HFFc6 (cell line): Measurements from ENCODE around the gene TYROBP. TPM values are rescaled to one million over a fixed set of nuclear protein-coding genes. Genes with fewer than 3 reads are reported as not detected.

Experiments
- DNase-seq: peaks from one replicate; pipeline ENCODE4 v3.0.0-alpha.2; 2018
- H3K27ac Mint-ChIP-seq: 2 replicates; pipeline ENCODE4 v1.8.0; 2020; ENCODE audit warnings: mild to moderate bottlenecking, mixed read lengths
- H3K27me3 Mint-ChIP-seq: 2 replicates; pipeline ENCODE4 v1.8.0; 2021; ENCODE audit warnings: mild to moderate bottlenecking, moderate library complexity, mixed read lengths; ENCODE audit not compliant: insufficient read depth
- H3K36me3 Mint-ChIP-seq: 2 replicates; pipeline ENCODE4 v1.8.0; 2021; ENCODE audit warnings: low read depth, mixed read lengths
- H3K4me1 Mint-ChIP-seq: 2 replicates; pipeline ENCODE4 v1.8.0; 2020; ENCODE audit warnings: low read depth, mixed read lengths
- H3K4me3 Mint-ChIP-seq: 2 replicates; pipeline ENCODE4 v1.8.0; 2020; ENCODE audit warnings: mild to moderate bottlenecking, moderate library complexity, mixed read lengths
- H3K9me3 Mint-ChIP-seq: 2 replicates; pipeline ENCODE4 v1.8.0; 2020; ENCODE audit warnings: mild to moderate bottlenecking, mixed read lengths
- CTCF ChIP-seq: fragments of 200-600 bp; sonication (generic); IDR thresholded peaks from 2 replicates; pipeline ENCODE4 v1.5.0; 2021; ENCODE audit warnings: antibody characterized with exemption, mild to moderate bottlenecking
- total RNA-seq, 6 experiments: library from RNA; stranded (reverse); fragmentation: NEBNext Ultra II Directional; extraction: Animal tissue kit (Norgen Biotek cat#: 25700); gene quantifications; 2 replicates in 1 of 6; 3 replicates in 5 of 6; pipeline ENCODE4 v1.2.3, GENCODE V29; 2021

The TYROBP gene
- total RNA-seq, 6 experiments from 2014 or later = not detected

DNA sequence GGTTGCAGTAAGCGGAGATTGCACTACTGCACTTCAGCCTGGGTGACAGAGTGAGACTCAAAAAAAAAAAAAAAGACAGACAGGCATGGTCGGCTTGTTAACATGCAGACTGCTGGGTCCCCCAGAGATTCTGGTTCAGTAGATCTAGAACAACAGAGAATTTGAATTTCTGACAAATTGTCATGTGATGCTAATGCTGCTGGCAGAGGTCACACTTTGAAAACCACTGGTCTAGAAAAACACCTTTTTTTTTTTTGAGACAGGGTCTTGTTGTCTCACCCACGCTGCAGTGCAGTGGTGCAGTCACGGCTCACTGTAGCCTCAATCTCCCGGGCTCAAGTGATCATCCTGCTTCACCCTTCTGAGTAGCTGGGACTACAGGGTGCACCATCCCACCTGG is 20.4 kb upstream of the TYROBP start:
- Mint-ChIP-seq H3K4me1 (peaks cover 21% of the 10 kb centered on the region), H3K27me3 (peaks cover 17% of the 10 kb centered on the region), H3K4me3 (no peak overlapping the region), H3K27ac (no peak overlapping the region), H3K36me3 (peaks cover 10% of the 10 kb centered on the region; the same call in 1 of the 2 replicates), H3K9me3 (peaks cover 14% of the 10 kb centered on the region)
- no peak for TF ChIP-seq CTCF
- no peak for DNase-seq

DNA sequence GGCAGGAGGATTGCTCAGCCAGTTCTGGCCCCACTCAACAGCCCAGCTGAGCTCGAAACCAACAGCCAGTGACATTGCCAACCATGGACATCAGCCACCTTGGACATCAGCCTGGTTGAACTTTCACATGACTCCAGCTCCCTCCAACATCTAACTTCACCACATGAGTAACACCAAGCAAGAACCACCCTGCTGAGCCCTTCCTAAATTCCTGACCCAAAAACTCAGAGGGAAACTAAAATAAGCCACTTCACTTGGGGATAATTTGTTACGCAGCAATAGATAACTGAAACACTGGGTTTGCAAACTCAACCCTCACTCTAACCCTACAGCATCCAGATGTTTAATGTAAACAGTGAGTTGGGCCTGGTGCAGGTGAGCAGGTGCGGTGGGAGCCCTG is 17.4 kb upstream of the TYROBP start:
- no peak for TF ChIP-seq CTCF
- peaks cover 10% of the 10 kb centered on the region; the same call in 1 of the 2 replicates for H3K36me3 Mint-ChIP-seq
- DNase-seq = no peak
- peaks cover 6% of the 10 kb centered on the region; the same call in 1 of the 2 replicates for H3K4me1 Mint-ChIP-seq
- no peak overlapping the region for H3K4me3 Mint-ChIP-seq
- peaks cover 21% of the 10 kb centered on the region for H3K27me3 Mint-ChIP-seq
- no peak overlapping the region for H3K27ac Mint-ChIP-seq
- H3K9me3 Mint-ChIP-seq = peaks cover 14% of the 10 kb centered on the region

- no peak overlapping the region for H3K4me3 Mint-ChIP-seq
- no peak for DNase-seq
- H3K36me3 Mint-ChIP-seq = peaks cover 9% of the 10 kb centered on the region; the same call in 1 of the 2 replicates
- peaks cover 12% of the 10 kb centered on the region for H3K9me3 Mint-ChIP-seq
- H3K4me1 Mint-ChIP-seq = no peaks in the 10 kb centered on the region
- peaks cover 16% of the 10 kb centered on the region for H3K27me3 Mint-ChIP-seq
- H3K27ac Mint-ChIP-seq = no peak overlapping the region
- no peak for TF ChIP-seq CTCF
Observed at GRCh38 chr19:35921012-35921411, 12.9 kb upstream of the TYROBP start.

- H3K9me3 Mint-ChIP-seq = no peaks in the 10 kb centered on the region
Observed at GRCh38 chr19:35919306-35919705, 11.2 kb upstream of the TYROBP start.

DNA sequence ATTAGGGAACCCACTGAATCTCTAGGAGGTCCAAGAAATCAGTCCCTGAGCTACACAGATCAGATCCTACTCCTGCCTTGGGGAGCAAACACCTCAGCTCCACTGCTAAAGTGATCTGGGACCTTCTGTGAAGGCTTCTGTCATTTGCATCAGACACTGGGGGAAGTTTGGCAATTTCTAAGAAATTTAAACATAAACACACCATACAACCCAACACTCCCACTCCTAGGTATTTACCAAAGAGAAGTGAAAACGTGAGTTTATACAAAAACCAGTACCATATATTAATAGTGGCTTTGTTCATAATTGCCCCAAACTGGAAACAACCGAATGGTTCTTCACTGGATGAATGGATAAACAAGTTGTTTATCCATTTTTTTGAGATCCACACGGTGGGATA is 7.3 kb upstream of the TYROBP start:
- DNase-seq = no peak
- H3K36me3 Mint-ChIP-seq = no peaks in the 10 kb centered on the region
- TF ChIP-seq CTCF = no peak
- no peak overlapping the region for H3K27ac Mint-ChIP-seq
- H3K27me3 Mint-ChIP-seq = no peaks in the 10 kb centered on the region; the same call in 1 of the 2 replicates
- peaks cover 13% of the 10 kb centered on the region; the same call in 1 of the 2 replicates for H3K4me1 Mint-ChIP-seq
- H3K4me3 Mint-ChIP-seq = no peak overlapping the region
- H3K9me3 Mint-ChIP-seq = no peaks in the 10 kb centered on the region

More at GRCh38 chr19:35919306-35919705, 11.2 kb upstream of the TYROBP start:
- Mint-ChIP-seq H3K4me3 (no peak overlapping the region), H3K4me1 (no peaks in the 10 kb centered on the region), H3K36me3 (no peaks in the 10 kb centered on the region), H3K27ac (no peak overlapping the region), H3K27me3 (peaks cover 10% of the 10 kb centered on the region)
- DNase-seq = no peak
- TF ChIP-seq CTCF = no peak

DNA sequence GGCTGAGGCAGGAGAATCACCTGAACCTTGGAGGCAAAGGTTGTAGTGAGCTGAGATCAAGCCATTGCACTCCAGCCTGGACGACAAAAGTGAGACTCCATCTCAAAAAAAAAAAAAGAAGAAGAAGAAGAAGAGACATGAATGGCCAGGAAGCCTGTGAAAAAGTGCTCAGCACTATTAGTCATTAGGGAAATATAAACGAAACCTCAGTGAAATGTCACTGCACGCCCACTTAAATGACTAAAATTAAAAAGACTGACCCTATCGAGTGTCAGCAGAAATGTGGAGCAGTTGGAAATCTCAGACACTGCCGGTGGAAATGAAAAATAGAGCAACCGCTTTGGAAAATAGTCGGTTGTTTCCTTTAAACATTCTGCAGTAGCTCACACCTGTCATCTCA is 5.5 kb upstream of the TYROBP start:
- Mint-ChIP-seq H3K27me3 (no peaks in the 10 kb centered on the region; the same call in 1 of the 2 replicates), H3K4me3 (peak overlapping the region; percentile 36; the same call in 1 of the 2 replicates), H3K4me1 (peaks cover 13% of the 10 kb centered on the region; the same call in 1 of the 2 replicates), H3K27ac (no peak overlapping the region), H3K9me3 (no peaks in the 10 kb centered on the region), H3K36me3 (no peaks in the 10 kb centered on the region)
- DNase-seq = no peak
- no peak for TF ChIP-seq CTCF
